Daoy (cell line): Measurements from ENCODE around the gene HOXD1. TPM values are rescaled to one million over a fixed set of nuclear protein-coding genes. Genes with fewer than 3 reads are reported as not detected.

ENCODE experiments used
- DNase-seq: peaks from one replicate; pipeline ENCODE4 v3.0.0-alpha.2; 2015; ENCODE audit warnings: low read depth
- total RNA-seq: library from RNA; depleted of rRNA; stranded (reverse); fragments of >200 nt; shearing (Covaris generic); gene quantifications from 2 replicates; pipeline ENCODE4 v1.2.3, GENCODE V29; 2014

HOXD1 gene
- total RNA-seq, 1 experiment from 2014 or later, result 1.3 TPM

GRCh38 chr2:176152350-176153181, 35.9 kb upstream of the HOXD1 start:
- DNase-seq, result no peak

- no peak for DNase-seq
Observed at GRCh38 chr2:176154576-176155252, 33.8 kb upstream of the HOXD1 start.

GRCh38 chr2:176155356-176156044, 33.0 kb upstream of the HOXD1 start:
- no peak for DNase-seq

- DNase-seq, result no peak
Observed at GRCh38 chr2:176156301-176156806, 32.1 kb upstream of the HOXD1 start.

- peak; percentile 42 for DNase-seq
Observed at GRCh38 chr2:176156807-176157498, 31.5 kb upstream of the HOXD1 start, which contains the start of gene HOXD3. Gene HOXD3 (plus strand): TSS chr2:176157307. CDS start chr2:176169115, 11,808 bp downstream.

- DNase-seq, result peak; percentile 55
Observed at GRCh38 chr2:176157499-176158185, 30.8 kb upstream of the HOXD1 start.

GRCh38 chr2:176158186-176158591, 30.3 kb upstream of the HOXD1 start:
- peak; percentile 43 for DNase-seq

GRCh38 chr2:176158855-176159662, 29.4 kb upstream of the HOXD1 start:
- DNase-seq, result no peak

- no peak for DNase-seq
Observed at GRCh38 chr2:176159663-176160250, 28.7 kb upstream of the HOXD1 start.

- no peak for DNase-seq
Observed at GRCh38 chr2:176160251-176160985, 28.1 kb upstream of the HOXD1 start.

GRCh38 chr2:176160986-176161824, 27.3 kb upstream of the HOXD1 start:
- no peak for DNase-seq

- no peak for DNase-seq
Observed at GRCh38 chr2:176161825-176162626, 26.4 kb upstream of the HOXD1 start.

GRCh38 chr2:176162911-176163671, 25.4 kb upstream of the HOXD1 start:
- DNase-seq, result no peak

- no peak for DNase-seq
Observed at GRCh38 chr2:176163672-176164056, 24.8 kb upstream of the HOXD1 start.

- no peak for DNase-seq
Observed at GRCh38 chr2:176164201-176164600, 24.3 kb upstream of the HOXD1 start.

- DNase-seq, result no peak
Observed at GRCh38 chr2:176164611-176165369, 23.7 kb upstream of the HOXD1 start.
